Measurements from ENCODE around the gene GBA3.

Gene GBA3

GRCh38 chr4:22733816-22734215 lies 41.1 kb downstream of the GBA3 start:
- H3K9ac ChIP-seq (ENCODE audit: low read length) = no peak overlapping the region
- no peak overlapping the region for H3K4me3 ChIP-seq (ENCODE audit: low read length)
- H3K36me3 ChIP-seq (replicated peaks; ENCODE audit: insufficient read depth, low read length) = no peaks in the 10 kb centered on the region
- H3K79me2 ChIP-seq (ENCODE audit: low read length) = no peaks in the 10 kb centered on the region
- no peaks in the 10 kb centered on the region for H3K4me1 ChIP-seq (ENCODE audit: low read length)
- no peaks in the 10 kb centered on the region for H3K9me2 ChIP-seq (replicated peaks; ENCODE audit: insufficient read depth, low read length)
- TF ChIP-seq EZH2 (optimal IDR thresholded peaks at IDR 0.05; ENCODE audit: low read depth, low read length) (no peak), CTCF (IDR thresholded peaks at IDR 0.05; ENCODE audit: low read length) (no peak), EZH2phosphoT487 (IDR thresholded peaks at IDR 0.05; ENCODE audit: low read length) (no peak)
- no peaks in the 10 kb centered on the region for H3K9me3 ChIP-seq (replicated peaks; ENCODE audit: insufficient read depth, low read length)
- H3K27ac ChIP-seq (ENCODE audit: low read length) = no peak overlapping the region
- DNase-seq = no peak
- no peak overlapping the region for H3K4me2 ChIP-seq (ENCODE audit: low read depth, low read length)
- no peaks in the 10 kb centered on the region for H4K20me1 ChIP-seq (ENCODE audit: insufficient read depth, low read length)
- H3K27me3 ChIP-seq (replicated peaks; ENCODE audit: insufficient read depth, low read length) = no peaks in the 10 kb centered on the region
- no peak overlapping the region for H2AFZ ChIP-seq (ENCODE audit: low read length)
- no peaks in the 10 kb centered on the region for H3F3A ChIP-seq (ENCODE audit: insufficient read depth, low read length)

- no peaks in the 10 kb centered on the region for H3F3A ChIP-seq (ENCODE audit: insufficient read depth, low read length)
- no peaks in the 10 kb centered on the region for H3K9me3 ChIP-seq (replicated peaks; ENCODE audit: insufficient read depth, low read length)
- no peak for TF ChIP-seq EZH2phosphoT487 (IDR thresholded peaks at IDR 0.05; ENCODE audit: low read length)
- TF ChIP-seq EZH2 (optimal IDR thresholded peaks at IDR 0.05; ENCODE audit: low read depth, low read length) = no peak
- TF ChIP-seq CTCF (IDR thresholded peaks at IDR 0.05; ENCODE audit: low read length) = no peak
- no peaks in the 10 kb centered on the region for H3K27me3 ChIP-seq (replicated peaks; ENCODE audit: insufficient read depth, low read length)
- H3K4me2 ChIP-seq (ENCODE audit: low read depth, low read length) = no peak overlapping the region
- H3K27ac ChIP-seq (ENCODE audit: low read length) = no peak overlapping the region
- no peak overlapping the region for H3K4me3 ChIP-seq (ENCODE audit: low read length)
- H3K4me1 ChIP-seq (ENCODE audit: low read length) = no peaks in the 10 kb centered on the region
- no peaks in the 10 kb centered on the region for H3K9me2 ChIP-seq (replicated peaks; ENCODE audit: insufficient read depth, low read length)
- no peak overlapping the region for H2AFZ ChIP-seq (ENCODE audit: low read length)
- H4K20me1 ChIP-seq (ENCODE audit: insufficient read depth, low read length) = no peaks in the 10 kb centered on the region
- H3K79me2 ChIP-seq (ENCODE audit: low read length) = no peaks in the 10 kb centered on the region
- no peak overlapping the region for H3K9ac ChIP-seq (ENCODE audit: low read length)
- H3K36me3 ChIP-seq (replicated peaks; ENCODE audit: insufficient read depth, low read length) = no peaks in the 10 kb centered on the region
- no peak for DNase-seq
These were observed 44.2 kb downstream of the GBA3 start for GRCh38 chr4:22736912-22737311.

GRCh38 chr4:22739968-22740367 lies 47.2 kb downstream of the GBA3 start:
- Histone ChIP-seq H3K36me3 (replicated peaks; ENCODE audit: insufficient read depth, low read length) (no peaks in the 10 kb centered on the region), H3K9me2 (replicated peaks; ENCODE audit: insufficient read depth, low read length) (no peaks in the 10 kb centered on the region), H3K4me1 (ENCODE audit: low read length) (no peaks in the 10 kb centered on the region), H3K4me2 (ENCODE audit: low read depth, low read length) (no peak overlapping the region), H3K27ac (ENCODE audit: low read length) (no peak overlapping the region), H2AFZ (ENCODE audit: low read length) (no peak overlapping the region), H3K27me3 (replicated peaks; ENCODE audit: insufficient read depth, low read length) (no peaks in the 10 kb centered on the region), H3F3A (ENCODE audit: insufficient read depth, low read length) (no peaks in the 10 kb centered on the region), H4K20me1 (ENCODE audit: insufficient read depth, low read length) (no peaks in the 10 kb centered on the region), H3K4me3 (ENCODE audit: low read length) (no peak overlapping the region), H3K9me3 (replicated peaks; ENCODE audit: insufficient read depth, low read length) (no peaks in the 10 kb centered on the region), H3K9ac (ENCODE audit: low read length) (no peak overlapping the region), H3K79me2 (ENCODE audit: low read length) (no peaks in the 10 kb centered on the region)
- TF ChIP-seq EZH2phosphoT487 (IDR thresholded peaks at IDR 0.05; ENCODE audit: low read length) = no peak
- no peak for TF ChIP-seq EZH2 (optimal IDR thresholded peaks at IDR 0.05; ENCODE audit: low read depth, low read length)
- TF ChIP-seq CTCF (IDR thresholded peaks at IDR 0.05; ENCODE audit: low read length) = no peak
- DNase-seq = no peak
